Measurements from ENCODE around the gene CCBE1.

CCBE1 gene

GRCh38 chr18:59674186-59674902 lies 22.9 kb downstream of the CCBE1 start:
- no peak for TF ChIP-seq REST (IDR thresholded peaks at IDR 0.05; ENCODE audit: insufficient replicate concordance, low read depth)
- no peak for TF ChIP-seq SPI1 (IDR thresholded peaks at IDR 0.05; ENCODE audit: borderline replicate concordance, low read depth)
- no peak for TF ChIP-seq GABPA (IDR thresholded peaks at IDR 0.05; ENCODE audit: low read depth)
- no peak for TF ChIP-seq CTCF (IDR thresholded peaks at IDR 0.05; ENCODE audit: insufficient read depth, low read length)
- no peak for TF ChIP-seq POLR2AphosphoS5 (IDR thresholded peaks at IDR 0.05; ENCODE audit: low read depth)
- no peak for DNase-seq (ENCODE audit: low read depth in 1 of 2, low spot score in 1 of 2)
- peaks cover 8% of the 10 kb centered on the region for H3K27me3 ChIP-seq (ENCODE audit: insufficient read depth, poor library complexity, severe bottlenecking)
- H3K4me3 ChIP-seq (replicated peaks; ENCODE audit: insufficient read depth, low read length) = no peak overlapping the region
- no peak overlapping the region for H3K27ac ChIP-seq (replicated peaks)

DNA sequence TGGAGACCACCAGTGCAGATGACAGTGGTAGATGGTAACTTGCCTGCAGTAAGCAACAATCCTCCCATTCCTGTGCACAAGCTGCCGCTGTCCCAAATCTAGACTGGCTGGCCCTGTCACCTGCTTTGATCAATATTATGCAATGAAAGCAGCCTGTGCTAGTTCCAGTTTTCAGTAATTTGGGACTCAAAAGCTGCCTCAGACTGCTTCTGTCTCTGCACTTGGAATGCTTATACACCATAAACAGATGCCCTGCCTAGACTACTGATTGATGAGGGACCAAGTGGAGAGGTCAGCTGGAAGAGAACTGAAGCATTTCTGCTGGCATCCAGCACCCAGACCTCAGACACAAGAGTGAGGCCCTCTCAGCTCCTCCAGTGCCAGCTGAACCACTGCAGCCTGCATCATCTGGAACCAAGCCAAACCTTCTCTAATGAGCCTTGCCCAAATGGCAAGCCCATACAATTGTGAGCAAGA lies 24.9 kb downstream of the CCBE1 start:
- DNase-seq (ENCODE audit: low read depth in 1 of 2, low spot score in 1 of 2) = no peak
- TF ChIP-seq SPI1 (IDR thresholded peaks at IDR 0.05; ENCODE audit: borderline replicate concordance, low read depth) = no peak
- TF ChIP-seq REST (IDR thresholded peaks at IDR 0.05; ENCODE audit: insufficient replicate concordance, low read depth) = no peak
- no peak for TF ChIP-seq CTCF (IDR thresholded peaks at IDR 0.05; ENCODE audit: insufficient read depth, low read length)
- no peak for TF ChIP-seq POLR2AphosphoS5 (IDR thresholded peaks at IDR 0.05; ENCODE audit: low read depth)
- no peak for TF ChIP-seq GABPA (IDR thresholded peaks at IDR 0.05; ENCODE audit: low read depth)
- H3K27ac ChIP-seq (replicated peaks) = no peak overlapping the region
- no peak overlapping the region for H3K4me3 ChIP-seq (replicated peaks; ENCODE audit: insufficient read depth, low read length)
- peaks cover 8% of the 10 kb centered on the region for H3K27me3 ChIP-seq (ENCODE audit: insufficient read depth, poor library complexity, severe bottlenecking)

GRCh38 chr18:59671551-59671950 lies 25.7 kb downstream of the CCBE1 start:
- Histone ChIP-seq H3K27me3 (ENCODE audit: insufficient read depth, poor library complexity, severe bottlenecking) (peaks cover 5% of the 10 kb centered on the region), H3K4me3 (replicated peaks; ENCODE audit: insufficient read depth, low read length) (no peak overlapping the region), H3K27ac (replicated peaks) (no peak overlapping the region)
- DNase-seq (ENCODE audit: low read depth in 1 of 2, low spot score in 1 of 2) = no peak
- TF ChIP-seq CTCF (IDR thresholded peaks at IDR 0.05; ENCODE audit: insufficient read depth, low read length) = no peak
- TF ChIP-seq GABPA (IDR thresholded peaks at IDR 0.05; ENCODE audit: low read depth) = no peak
- no peak for TF ChIP-seq POLR2AphosphoS5 (IDR thresholded peaks at IDR 0.05; ENCODE audit: low read depth)
- no peak for TF ChIP-seq REST (IDR thresholded peaks at IDR 0.05; ENCODE audit: insufficient replicate concordance, low read depth)
- TF ChIP-seq SPI1 (IDR thresholded peaks at IDR 0.05; ENCODE audit: borderline replicate concordance, low read depth) = no peak

Measured in HL-60 (cell line).